Natural killer cell (primary cell): ENCODE measurements around the gene FOXE1. TPM values are rescaled to one million over a fixed set of nuclear protein-coding genes. Genes with fewer than 3 reads are reported as not detected.
A peak's percentile ranks its signal among the peaks of the same experiment; 100 is the strongest.

Experiments
- ATAC-seq, 3 donors: fragments of 150-1000 bp in 2 of 3; fragments of 200-7000 bp in 1 of 3; cut with Tn5 transposase; 1 replicate in 1 of 3; 2 replicates in 2 of 3; pipeline ENCODE4 v1.10.0; 2021; ENCODE audit warnings: mild to moderate bottlenecking in 2 of 3, moderate library complexity in 2 of 3
- DNase-seq, 2 donors: peaks; one replicate each; pipeline versions ENCODE4 v3.0.0 to v3.0.0-alpha.2; 2013 to 2021; ENCODE audit warnings: mixed read lengths in 1 of 2
- H3K27ac ChIP-seq: one replicate; pipeline ENCODE4 v1.5.1; 2013; ENCODE audit warnings: mild to moderate bottlenecking, low read length
- H3K27me3 ChIP-seq: one replicate; pipeline ENCODE4 v1.6.1; 2013; ENCODE audit warnings: low read length; ENCODE audit not compliant: control insufficient read depth, insufficient read depth
- H3K36me3 ChIP-seq: one replicate; pipeline ENCODE4 v1.6.1; 2013; ENCODE audit warnings: low read length; ENCODE audit not compliant: control insufficient read depth, insufficient read depth
- H3K4me1 ChIP-seq: one replicate; pipeline ENCODE4 v1.6.1; 2013; ENCODE audit warnings: low read length; ENCODE audit not compliant: control insufficient read depth, insufficient read depth
- H3K4me3 ChIP-seq: one replicate; pipeline ENCODE4 v1.5.1; 2013; ENCODE audit warnings: low read length
- H3K9me3 ChIP-seq: one replicate; pipeline ENCODE4 v1.6.1; 2013; ENCODE audit warnings: low read length; ENCODE audit not compliant: control insufficient read depth, insufficient read depth
- H3K27ac Mint-ChIP-seq, 2 donors: one replicate each; pipeline ENCODE4 v1.8.0; 2022; ENCODE audit warnings: mild to moderate bottlenecking in 2 of 2, mixed read lengths in 2 of 2, moderate library complexity in 1 of 2
- H3K27me3 Mint-ChIP-seq, 2 donors: one replicate each; pipeline ENCODE4 v1.8.0; 2022; ENCODE audit warnings: low read depth in 2 of 2, mixed read lengths in 2 of 2
- H3K36me3 Mint-ChIP-seq: one replicate; pipeline ENCODE4 v1.8.0; 2022; ENCODE audit warnings: mixed read lengths
- H3K4me1 Mint-ChIP-seq, 2 donors: one replicate each; pipeline ENCODE4 v1.8.0; 2022; ENCODE audit warnings: mixed read lengths in 2 of 2
- H3K4me3 Mint-ChIP-seq: one replicate; pipeline ENCODE4 v1.8.0; 2022; ENCODE audit warnings: mild to moderate bottlenecking, moderate library complexity, mixed read lengths
- H3K9me3 Mint-ChIP-seq, 2 donors: one replicate each; pipeline ENCODE4 v1.8.0; 2022; ENCODE audit warnings: mixed read lengths in 2 of 2
- WGBS: methylation state at CpG from one replicate; pipeline ENCODE4 v1.1.7; 2013; ENCODE audit warnings: missing lambda C conversion rate; ENCODE audit not compliant: insufficient coverage; 5-methylcytosine and 5-hydroxymethylcytosine counted together
- intact Hi-C: fragments of 100-400 bp; cut with micrococcal nuclease; formaldehyde crosslinking; loops from one replicate; pipeline ENCODE4 v1.14.2; 2022
- total RNA-seq, 4 donors: library from RNA; stranded (reverse); fragments of 120-200 nt in 1 of 4; gene quantifications; one replicate each; pipeline versions ENCODE4 v1.2.3 to v1.2.4, GENCODE V29; 2013 to 2022
- TF ChIP-seq, protein P1 (sequence below): fragments of 200-600 bp; IDR thresholded peaks from one replicate; pipeline ENCODE4 v1.8.0; 2022; ENCODE audit warnings: antibody characterized with exemption

The FOXE1 gene
- total RNA-seq, 3 donors from 2014 or later (not counting 1 experiment from before 2014, with no cell fraction given), result not detected

DNA sequence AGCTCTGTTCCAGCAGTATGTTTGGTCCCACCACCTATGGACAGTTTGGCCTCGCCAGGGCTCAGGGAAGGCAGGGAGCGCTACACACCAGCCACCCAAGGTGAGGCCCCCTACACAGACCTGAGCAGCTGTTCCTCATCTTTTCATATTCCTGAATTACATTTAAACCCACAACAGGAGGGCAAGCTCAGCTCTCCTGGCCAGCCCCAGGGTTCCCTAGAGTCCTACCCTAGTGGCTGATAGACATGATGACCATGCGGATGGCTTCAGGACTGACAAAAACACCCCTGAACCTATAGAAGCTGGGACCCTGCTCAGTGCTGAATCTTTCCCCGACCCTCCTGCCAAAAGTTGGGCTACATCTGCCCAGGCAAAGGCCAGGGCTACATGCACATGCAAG lies 6.7 kb upstream of the FOXE1 start:
- WGBS, result 62% methylated on average over 4 of the region's 4 CpGs
- TF ChIP-seq, protein P1, sequence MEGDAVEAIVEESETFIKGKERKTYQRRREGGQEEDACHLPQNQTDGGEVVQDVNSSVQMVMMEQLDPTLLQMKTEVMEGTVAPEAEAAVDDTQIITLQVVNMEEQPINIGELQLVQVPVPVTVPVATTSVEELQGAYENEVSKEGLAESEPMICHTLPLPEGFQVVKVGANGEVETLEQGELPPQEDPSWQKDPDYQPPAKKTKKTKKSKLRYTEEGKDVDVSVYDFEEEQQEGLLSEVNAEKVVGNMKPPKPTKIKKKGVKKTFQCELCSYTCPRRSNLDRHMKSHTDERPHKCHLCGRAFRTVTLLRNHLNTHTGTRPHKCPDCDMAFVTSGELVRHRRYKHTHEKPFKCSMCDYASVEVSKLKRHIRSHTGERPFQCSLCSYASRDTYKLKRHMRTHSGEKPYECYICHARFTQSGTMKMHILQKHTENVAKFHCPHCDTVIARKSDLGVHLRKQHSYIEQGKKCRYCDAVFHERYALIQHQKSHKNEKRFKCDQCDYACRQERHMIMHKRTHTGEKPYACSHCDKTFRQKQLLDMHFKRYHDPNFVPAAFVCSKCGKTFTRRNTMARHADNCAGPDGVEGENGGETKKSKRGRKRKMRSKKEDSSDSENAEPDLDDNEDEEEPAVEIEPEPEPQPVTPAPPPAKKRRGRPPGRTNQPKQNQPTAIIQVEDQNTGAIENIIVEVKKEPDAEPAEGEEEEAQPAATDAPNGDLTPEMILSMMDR, result no peak
- Histone ChIP-seq H3K4me3 (no peak overlapping the region), H3K9me3 (no peaks in the 10 kb centered on the region), H3K4me1 (peaks cover 14% of the 10 kb centered on the region), H3K36me3 (no peaks in the 10 kb centered on the region), H3K27me3 (peaks cover 57% of the 10 kb centered on the region), H3K27ac (no peak overlapping the region)
- no peak for ATAC-seq
- DNase-seq, result no peak
- Mint-ChIP-seq H3K4me3 (no peak overlapping the region), H3K36me3 (no peaks in the 10 kb centered on the region), H3K27ac (no peak overlapping the region), H3K4me1 (peaks cover 0 to 10% of the 10 kb centered on the region in 2 donors), H3K27me3 (peaks cover 59 to 74% of the 10 kb centered on the region in 2 donors), H3K9me3 (no peaks in the 10 kb centered on the region)
- intact Hi-C loops, result no loop called here

DNA sequence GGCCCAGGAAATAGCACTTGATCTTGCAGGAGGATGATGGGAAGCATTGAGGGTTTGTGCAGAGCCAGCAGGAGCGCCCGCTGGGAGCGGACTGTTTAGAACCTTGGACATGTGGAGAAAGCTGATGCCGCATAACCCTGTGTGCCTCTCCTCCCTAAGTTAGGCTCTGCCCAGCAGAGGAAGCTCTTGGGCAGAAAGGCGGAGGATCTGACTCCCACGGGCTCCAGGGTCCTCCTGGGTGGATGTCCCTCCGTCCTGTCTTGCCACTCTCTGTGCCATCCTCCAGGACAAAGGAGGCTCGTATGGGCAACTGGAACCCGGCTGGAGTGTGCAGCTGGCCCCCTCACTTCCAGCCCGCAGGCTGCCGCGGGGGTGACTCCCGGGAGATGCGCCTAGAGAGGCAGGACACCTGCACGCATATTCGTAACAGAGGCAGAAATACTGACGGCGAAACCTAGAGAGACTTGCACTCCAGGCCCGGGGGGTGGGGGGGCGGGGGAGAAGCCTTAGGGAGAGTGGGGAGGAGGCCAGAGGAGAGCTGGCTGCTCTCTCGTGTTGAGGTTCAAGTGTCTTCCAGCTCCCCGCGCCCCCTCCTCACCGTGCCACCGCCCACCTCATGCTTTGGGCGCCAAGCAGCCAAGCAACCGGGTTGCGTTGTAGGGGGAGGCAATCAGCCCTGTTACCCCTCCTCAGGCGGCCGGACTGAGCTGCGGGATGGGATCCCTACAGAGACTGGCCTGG lies 5.4 kb upstream of the FOXE1 start:
- Mint-ChIP-seq H3K27ac (no peak overlapping the region), H3K9me3 (no peaks in the 10 kb centered on the region), H3K27me3 (peaks cover 65 to 67% of the 10 kb centered on the region in 2 donors), H3K36me3 (no peaks in the 10 kb centered on the region), H3K4me3 (no peak overlapping the region), H3K4me1 (peaks cover 0 to 10% of the 10 kb centered on the region in 2 donors)
- TF ChIP-seq, protein P1, result no peak
- peaks cover 64% of the 10 kb centered on the region for H3K27me3 ChIP-seq
- no peak overlapping the region for H3K27ac ChIP-seq
- H3K9me3 ChIP-seq, result no peaks in the 10 kb centered on the region
- no peak overlapping the region for H3K4me3 ChIP-seq
- ATAC-seq, result no peak
- H3K36me3 ChIP-seq, result no peaks in the 10 kb centered on the region
- intact Hi-C loops, result no loop called here
- peaks cover 19% of the 10 kb centered on the region for H3K4me1 ChIP-seq
- DNase-seq, result no peak
- 15% methylated on average over 30 of the region's 31 CpGs for whole genome bisulfite sequencing

DNA sequence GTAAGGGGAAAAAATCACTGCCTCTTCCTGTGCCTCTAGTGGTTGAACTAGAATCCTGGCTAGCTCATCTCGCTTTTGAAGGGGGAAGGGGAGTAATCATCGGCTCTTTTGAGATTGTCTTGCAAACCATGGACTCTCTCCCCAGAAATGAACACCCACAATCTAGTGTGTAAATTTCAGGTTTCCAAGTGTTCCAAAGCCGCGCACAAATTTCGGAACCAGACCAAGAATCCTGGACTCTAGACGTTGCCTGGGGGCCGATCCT lies 4.9 kb upstream of the FOXE1 start:
- 4% methylated on average over 7 of the region's 7 CpGs for WGBS
- Histone ChIP-seq H3K4me1 (peaks cover 22% of the 10 kb centered on the region), H3K9me3 (no peaks in the 10 kb centered on the region), H3K27me3 (peaks cover 64% of the 10 kb centered on the region), H3K27ac (no peak overlapping the region), H3K4me3 (no peak overlapping the region), H3K36me3 (no peaks in the 10 kb centered on the region)
- Mint-ChIP-seq H3K27me3 (peaks cover 60 to 64% of the 10 kb centered on the region in 2 donors), H3K4me3 (no peak overlapping the region), H3K27ac (no peak overlapping the region), H3K9me3 (no peaks in the 10 kb centered on the region), H3K36me3 (no peaks in the 10 kb centered on the region), H3K4me1 (peaks cover 0 to 10% of the 10 kb centered on the region in 2 donors)
- peak in 1 of 2 donors; percentile 25 for DNase-seq
- no peak for ATAC-seq
- TF ChIP-seq, protein P1, result no peak
- intact Hi-C loops, result no loop called here
